Right atrium auricular region (tissue), 2 donors: ENCODE measurements around the gene NUDT17. TPM values are rescaled to one million over a fixed set of nuclear protein-coding genes. Genes with fewer than 3 reads are reported as not detected.

Experiments
- DNase-seq: peaks from one replicate; pipeline ENCODE4 v3.0.0-alpha.2; 2019; ENCODE audit warnings: low spot score
- H3K27ac ChIP-seq, 2 donors: fragments of 200-600 bp; sonication (generic); 1 replicate in 1 of 2; 2 replicates in 1 of 2; pipeline ENCODE4 v1.5.1; 2016 to 2019
- H3K27me3 ChIP-seq, 2 donors: fragments of 200-600 bp; sonication (generic); one replicate each; pipeline versions ENCODE4 v1.5.1 to v1.6.0; 2017 to 2019
- H3K36me3 ChIP-seq: fragments of 200-600 bp; sonication (generic); one replicate; pipeline ENCODE4 v1.5.1; 2016
- H3K4me1 ChIP-seq, 2 donors: fragments of 200-600 bp; sonication (generic); one replicate each; pipeline versions ENCODE4 v1.5.1 to v1.6.0; 2017 to 2019
- H3K4me3 ChIP-seq, 2 donors: fragments of 200-600 bp; sonication (generic); 1 replicate in 1 of 2; 2 replicates in 1 of 2; pipeline ENCODE4 v1.5.1; 2017 to 2019; ENCODE audit warnings: mild to moderate bottlenecking in 1 of 2, moderate library complexity in 1 of 2
- H3K9me3 ChIP-seq, 2 donors: fragments of 200-600 bp; sonication (generic); one replicate each; pipeline ENCODE4 v1.5.1; 2019
- total RNA-seq, 2 donors: library from RNA; depleted of rRNA; stranded (reverse); fragments of >200 nt; gene quantifications; one replicate each; pipeline ENCODE4 v1.1.0, GENCODE V29; 2016
- TF ChIP-seq, protein P1 (sequence below), 2 donors: fragments of 200-600 bp; sonication (generic); IDR thresholded peaks; one replicate each; pipeline ENCODE4 v1.5.1; 2019; ENCODE audit warnings: antibody characterized with exemption in 2 of 2

Gene NUDT17
- total RNA-seq, 2 donors from 2014 or later: 3.2 to 10.5 TPM

GRCh38 chr1:145845144-145845513, 301 bp upstream of the NUDT17 start:
- Histone ChIP-seq H3K4me1 (peaks cover 0 to 14% of the 10 kb centered on the region in 2 donors), H3K36me3 (peaks cover 50% of the 10 kb centered on the region), H3K27me3 (no peaks in the 10 kb centered on the region), H3K27ac (peak overlapping the region; percentile 76 to 82), H3K4me3 (peak overlapping the region; percentile 52 to 59), H3K9me3 (no peaks in the 10 kb centered on the region)
- no peak for DNase-seq
- TF ChIP-seq, protein P1, sequence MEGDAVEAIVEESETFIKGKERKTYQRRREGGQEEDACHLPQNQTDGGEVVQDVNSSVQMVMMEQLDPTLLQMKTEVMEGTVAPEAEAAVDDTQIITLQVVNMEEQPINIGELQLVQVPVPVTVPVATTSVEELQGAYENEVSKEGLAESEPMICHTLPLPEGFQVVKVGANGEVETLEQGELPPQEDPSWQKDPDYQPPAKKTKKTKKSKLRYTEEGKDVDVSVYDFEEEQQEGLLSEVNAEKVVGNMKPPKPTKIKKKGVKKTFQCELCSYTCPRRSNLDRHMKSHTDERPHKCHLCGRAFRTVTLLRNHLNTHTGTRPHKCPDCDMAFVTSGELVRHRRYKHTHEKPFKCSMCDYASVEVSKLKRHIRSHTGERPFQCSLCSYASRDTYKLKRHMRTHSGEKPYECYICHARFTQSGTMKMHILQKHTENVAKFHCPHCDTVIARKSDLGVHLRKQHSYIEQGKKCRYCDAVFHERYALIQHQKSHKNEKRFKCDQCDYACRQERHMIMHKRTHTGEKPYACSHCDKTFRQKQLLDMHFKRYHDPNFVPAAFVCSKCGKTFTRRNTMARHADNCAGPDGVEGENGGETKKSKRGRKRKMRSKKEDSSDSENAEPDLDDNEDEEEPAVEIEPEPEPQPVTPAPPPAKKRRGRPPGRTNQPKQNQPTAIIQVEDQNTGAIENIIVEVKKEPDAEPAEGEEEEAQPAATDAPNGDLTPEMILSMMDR (IDR thresholded peaks at IDR 0.05): no peak

GRCh38 chr1:145846201-145846612, 777 bp downstream of the NUDT17 start:
- Histone ChIP-seq H3K36me3 (peaks cover 52% of the 10 kb centered on the region), H3K4me1 (peaks cover 0 to 14% of the 10 kb centered on the region in 2 donors), H3K9me3 (no peaks in the 10 kb centered on the region), H3K4me3 (peak overlapping the region; percentile 52 to 59), H3K27ac (peak overlapping the region; percentile 76 to 82), H3K27me3 (no peaks in the 10 kb centered on the region)
- TF ChIP-seq, protein P1 (IDR thresholded peaks at IDR 0.05): peak; percentile 23 to 57
- no peak for DNase-seq

DNA sequence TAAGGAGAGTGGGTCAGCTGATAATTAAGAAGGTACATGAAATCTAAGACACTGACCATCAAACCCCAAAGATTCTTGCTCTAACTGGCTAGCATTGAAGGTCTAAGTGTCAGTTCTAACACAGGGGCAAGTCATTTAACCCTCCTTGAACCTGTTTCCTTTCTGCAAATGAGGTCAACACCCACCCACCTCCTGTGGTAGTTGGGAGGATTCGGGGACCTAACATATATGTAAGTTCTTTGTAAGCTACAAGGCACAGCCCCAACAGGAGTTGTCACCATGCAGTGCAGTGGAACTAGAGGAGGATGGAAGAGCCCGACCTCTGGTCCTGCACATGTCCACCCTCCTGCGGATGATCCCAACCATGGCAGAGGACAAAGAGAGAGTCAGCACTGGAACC, 2.4 kb downstream of the NUDT17 start:
- Histone ChIP-seq H3K9me3 (no peaks in the 10 kb centered on the region), H3K36me3 (peaks cover 50% of the 10 kb centered on the region), H3K27ac (no peak overlapping the region), H3K27me3 (no peaks in the 10 kb centered on the region), H3K4me3 (no peak overlapping the region), H3K4me1 (peaks cover 0 to 14% of the 10 kb centered on the region in 2 donors)
- TF ChIP-seq, protein P1 (IDR thresholded peaks at IDR 0.05): no peak
- DNase-seq: no peak

- no peak overlapping the region for H3K4me3 ChIP-seq
- peaks cover 0 to 13% of the 10 kb centered on the region in 2 donors for H3K4me1 ChIP-seq
- no peak for DNase-seq
- TF ChIP-seq, protein P1 (IDR thresholded peaks at IDR 0.05): peak in 1 of 2 donors; percentile 18
- H3K36me3 ChIP-seq: peaks cover 61% of the 10 kb centered on the region
- H3K27ac ChIP-seq: no peak overlapping the region
- H3K27me3 ChIP-seq: no peaks in the 10 kb centered on the region
- H3K9me3 ChIP-seq: no peaks in the 10 kb centered on the region
These were observed 4.1 kb downstream of the NUDT17 start for GRCh38 chr1:145849356-145850160.

GRCh38 chr1:145855426-145855948, 10.1 kb downstream of the NUDT17 start:
- no peak for DNase-seq
- Histone ChIP-seq H3K4me3 (no peak overlapping the region), H3K9me3 (no peaks in the 10 kb centered on the region), H3K4me1 (peaks cover 0 to 19% of the 10 kb centered on the region in 2 donors), H3K27ac (no peak overlapping the region), H3K27me3 (no peaks in the 10 kb centered on the region), H3K36me3 (peaks cover 59% of the 10 kb centered on the region)
- TF ChIP-seq, protein P1 (IDR thresholded peaks at IDR 0.05): no peak
